Naive thymus-derived CD4-positive, alpha-beta T cell (primary cell): ENCODE measurements around the gene EREG. TPM values are rescaled to one million over a fixed set of nuclear protein-coding genes. Genes with fewer than 3 reads are reported as not detected.

Source experiments
- ATAC-seq: fragments of 150-1000 bp; cut with Tn5 transposase; 2 replicates; pipeline ENCODE4 v1.10.0; 2021; ENCODE audit warnings: mild to moderate bottlenecking, moderate library complexity
- CTCF ChIA-PET: fragments of 350-600 bp; sonication (Branson Sonifier 250); formaldehyde crosslinking; loops from one replicate; lab custom pipeline; 2021; ENCODE audit warnings: antibody characterized with exemption; lab: Charles Lee
- POLR2A ChIA-PET: fragments of 350-600 bp; sonication (Branson Sonifier 250); formaldehyde crosslinking; loops from one replicate; lab custom pipeline; 2021; ENCODE audit warnings: antibody characterized with exemption, inconsistent platforms; lab: Charles Lee
- DNase-seq, 9 donors: peaks; one replicate each; pipeline versions ENCODE4 v3.0.0 to v3.0.0-alpha.2; 2020 to 2022; ENCODE audit warnings: mixed read lengths in 1 of 9
- H3K27ac ChIP-seq: one replicate; pipeline ENCODE4 v1.7.0; 2013; ENCODE audit warnings: mild to moderate bottlenecking, low read depth, low read length, moderate library complexity
- H3K27me3 ChIP-seq, 2 donors: one replicate each; pipeline ENCODE4 v1.7.0; 2013; ENCODE audit warnings: low read length in 2 of 2, mild to moderate bottlenecking in 2 of 2, moderate library complexity in 2 of 2; ENCODE audit not compliant: control insufficient read depth in 2 of 2, insufficient read depth in 2 of 2
- H3K36me3 ChIP-seq, 3 experiments: 1 replicate in 2 of 3; 2 replicates in 1 of 3; pipeline ENCODE4 v1.7.0; 2013; ENCODE audit warnings: low read length in 3 of 3, mild to moderate bottlenecking in 3 of 3, moderate library complexity in 1 of 3; ENCODE audit not compliant: insufficient read depth in 3 of 3, control insufficient read depth in 2 of 3
- H3K4me1 ChIP-seq, 2 donors: one replicate each; pipeline ENCODE4 v1.7.0; 2013; ENCODE audit warnings: low read length in 2 of 2, mild to moderate bottlenecking in 2 of 2, moderate library complexity in 1 of 2; ENCODE audit not compliant: control insufficient read depth in 2 of 2, insufficient read depth in 2 of 2
- H3K4me3 ChIP-seq: 2 replicates; pipeline ENCODE4 v1.7.0; 2013; ENCODE audit warnings: mild to moderate bottlenecking, low read length
- H3K9me3 ChIP-seq, 3 experiments: 1 replicate in 2 of 3; 2 replicates in 1 of 3; pipeline ENCODE4 v1.7.0; 2013; ENCODE audit warnings: low read length in 3 of 3; ENCODE audit not compliant: control insufficient read depth in 2 of 3
- H3K27ac Mint-ChIP-seq, 9 donors: one replicate each; pipeline ENCODE4 v1.8.0; 2020 to 2022; ENCODE audit warnings: mixed read lengths in 9 of 9, mild to moderate bottlenecking in 8 of 9, moderate library complexity in 5 of 9, inconsistent platforms in 2 of 9
- H3K27me3 Mint-ChIP-seq, 5 donors: one replicate each; pipeline ENCODE4 v1.8.0; 2021 to 2022; ENCODE audit warnings: mixed read lengths in 5 of 5, mild to moderate bottlenecking in 1 of 5
- H3K36me3 Mint-ChIP-seq, 5 donors: one replicate each; pipeline ENCODE4 v1.8.0; 2020 to 2022; ENCODE audit warnings: mixed read lengths in 5 of 5, mild to moderate bottlenecking in 3 of 5, inconsistent platforms in 1 of 5
- H3K4me1 Mint-ChIP-seq, 7 donors: one replicate each; pipeline ENCODE4 v1.8.0; 2020 to 2022; ENCODE audit warnings: mixed read lengths in 7 of 7, mild to moderate bottlenecking in 3 of 7, inconsistent platforms in 1 of 7
- H3K4me3 Mint-ChIP-seq, 10 donors: one replicate each; pipeline ENCODE4 v1.8.0; 2020 to 2022; ENCODE audit warnings: mild to moderate bottlenecking in 10 of 10, mixed read lengths in 10 of 10, moderate library complexity in 6 of 10, inconsistent platforms in 2 of 10
- H3K9me3 Mint-ChIP-seq, 11 donors: one replicate each; pipeline ENCODE4 v1.8.0; 2020 to 2022; ENCODE audit warnings: mixed read lengths in 11 of 11, mild to moderate bottlenecking in 4 of 11, inconsistent platforms in 1 of 11, moderate library complexity in 1 of 11
- intact Hi-C, 2 donors: fragments of 100-400 bp; cut with micrococcal nuclease; formaldehyde crosslinking; loops; one replicate each; pipeline ENCODE4 v1.15.1; 2023
- polyA plus RNA-seq, 2 donors: library from polyadenylated mRNA; unstranded; fragments of 300-500 nt; fragmentation: Illumina TruSeq; gene quantifications; one replicate each; pipeline ENCODE4 v1.2.3, GENCODE V29; 2021
- total RNA-seq, 6 experiments: library from RNA in 5 of 6; stranded (reverse) in 5 of 6; gene quantifications; 1 replicate in 5 of 6; 2 replicates in 1 of 6; pipeline ENCODE4 v1.2.3 and lab custom pipeline; 2021 to 2026

The EREG gene
- total and polyA plus RNA-seq, 7 experiments from 2014 or later: 10.3 to 37.7 TPM; not detected in 5

DNA sequence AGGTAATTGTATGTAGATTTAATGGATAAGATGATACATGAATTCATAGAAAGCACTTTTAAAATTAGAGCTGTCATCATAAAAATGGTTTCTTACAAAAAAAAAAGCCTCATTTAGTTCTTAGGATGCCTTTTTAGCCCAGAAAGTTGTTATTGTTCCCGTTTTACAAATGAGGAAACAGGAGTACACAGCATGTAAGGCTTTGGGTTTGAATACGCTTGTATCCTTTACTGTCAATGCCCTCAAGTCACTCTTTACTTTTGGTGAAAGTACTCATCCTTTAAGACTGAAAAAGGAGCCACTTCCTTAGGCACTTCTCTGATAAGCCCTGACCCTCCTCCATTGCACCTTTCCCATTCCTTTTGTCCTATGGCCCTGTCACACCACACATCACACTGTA, 4.9 kb downstream of the EREG start:
- DNase-seq (no peak), ATAC-seq (no peak)
- H3K27me3 ChIP-seq: peaks cover 0 to 11% of the 10 kb centered on the region in 2 donors
- no peaks in the 10 kb centered on the region for H3K9me3 ChIP-seq
- Mint-ChIP-seq H3K9me3 (no peaks in the 10 kb centered on the region), H3K36me3 (no peaks in the 10 kb centered on the region), H3K4me1 (peaks cover 1 to 8% (median 6%) of the 10 kb centered on the region in 7 donors), H3K4me3 (no peak overlapping the region), H3K27me3 (peaks cover 25 to 54% (median 35%) of the 10 kb centered on the region in 5 donors), H3K27ac (no peak overlapping the region)
- no peak overlapping the region for H3K27ac ChIP-seq
- H3K4me3 ChIP-seq: no peak overlapping the region
- no peaks in the 10 kb centered on the region for H3K36me3 ChIP-seq
- peaks cover 0 to 5% of the 10 kb centered on the region in 2 donors for H3K4me1 ChIP-seq
- CTCF ChIA-PET: interaction anchor here (1.1 to 1.6 kb wide), 2 partner anchors 29 to 305 kb away, joined by 3 to 7 read pairs; no protein-coding TSS in a partner anchor
- POLR2A ChIA-PET: no interaction called here
- intact Hi-C loops: no loop called here

- peak in 6 of 9 donors; percentile 12 to 36 (median 22) for DNase-seq
- no peaks in the 10 kb centered on the region for H3K9me3 Mint-ChIP-seq
- H3K27ac ChIP-seq: no peak overlapping the region
- H3K27me3 ChIP-seq: peaks cover 0 to under 1% of the 10 kb centered on the region in 2 donors
- ATAC-seq: peak; percentile 80
- no peaks in the 10 kb centered on the region for H3K36me3 Mint-ChIP-seq
- H3K4me1 Mint-ChIP-seq: no peaks in the 10 kb centered on the region
- no peak overlapping the region for H3K4me3 ChIP-seq
- H3K4me3 Mint-ChIP-seq: no peak overlapping the region
- POLR2A ChIA-PET: no interaction called here
- peaks cover 20 to 43% (median 24%) of the 10 kb centered on the region in 5 donors for H3K27me3 Mint-ChIP-seq
- H3K36me3 ChIP-seq: no peaks in the 10 kb centered on the region
- CTCF ChIA-PET: interaction anchor here (1.1 to 1.6 kb wide), 3 partner anchors 9 to 304 kb away, joined by 3 to 7 read pairs (median 3); no protein-coding TSS in a partner anchor
- H3K27ac Mint-ChIP-seq: no peak overlapping the region
- intact Hi-C loops: loop anchor here (1.0 kb wide), 3 partner anchors 161 to 304 kb away; no protein-coding TSS in a partner anchor
- no peaks in the 10 kb centered on the region for H3K4me1 ChIP-seq
- no peaks in the 10 kb centered on the region for H3K9me3 ChIP-seq
Observed at GRCh38 chr4:74370912-74371311, 6.0 kb downstream of the EREG start.

- Histone ChIP-seq H3K27ac (no peak overlapping the region), H3K9me3 (no peaks in the 10 kb centered on the region), H3K4me3 (no peak overlapping the region), H3K36me3 (no peaks in the 10 kb centered on the region), H3K27me3 (no peaks in the 10 kb centered on the region), H3K4me1 (no peaks in the 10 kb centered on the region)
- intact Hi-C loops: no loop called here
- ATAC-seq (peak; percentile 22), DNase-seq (no peak)
- no peak overlapping the region for H3K4me3 Mint-ChIP-seq
- no peaks in the 10 kb centered on the region for H3K36me3 Mint-ChIP-seq
- CTCF ChIA-PET: interaction anchor here (1.5 kb wide), 1 partner anchor 300 kb away, joined by 5 read pairs; no protein-coding TSS in a partner anchor
- H3K27ac Mint-ChIP-seq: no peak overlapping the region
- no peaks in the 10 kb centered on the region for H3K4me1 Mint-ChIP-seq
- no peaks in the 10 kb centered on the region for H3K9me3 Mint-ChIP-seq
- POLR2A ChIA-PET: no interaction called here
- peaks cover 0 to 22% (median 16%) of the 10 kb centered on the region in 5 donors for H3K27me3 Mint-ChIP-seq
Observed at GRCh38 chr4:74374128-74374527, 9.2 kb downstream of the EREG start.

DNA sequence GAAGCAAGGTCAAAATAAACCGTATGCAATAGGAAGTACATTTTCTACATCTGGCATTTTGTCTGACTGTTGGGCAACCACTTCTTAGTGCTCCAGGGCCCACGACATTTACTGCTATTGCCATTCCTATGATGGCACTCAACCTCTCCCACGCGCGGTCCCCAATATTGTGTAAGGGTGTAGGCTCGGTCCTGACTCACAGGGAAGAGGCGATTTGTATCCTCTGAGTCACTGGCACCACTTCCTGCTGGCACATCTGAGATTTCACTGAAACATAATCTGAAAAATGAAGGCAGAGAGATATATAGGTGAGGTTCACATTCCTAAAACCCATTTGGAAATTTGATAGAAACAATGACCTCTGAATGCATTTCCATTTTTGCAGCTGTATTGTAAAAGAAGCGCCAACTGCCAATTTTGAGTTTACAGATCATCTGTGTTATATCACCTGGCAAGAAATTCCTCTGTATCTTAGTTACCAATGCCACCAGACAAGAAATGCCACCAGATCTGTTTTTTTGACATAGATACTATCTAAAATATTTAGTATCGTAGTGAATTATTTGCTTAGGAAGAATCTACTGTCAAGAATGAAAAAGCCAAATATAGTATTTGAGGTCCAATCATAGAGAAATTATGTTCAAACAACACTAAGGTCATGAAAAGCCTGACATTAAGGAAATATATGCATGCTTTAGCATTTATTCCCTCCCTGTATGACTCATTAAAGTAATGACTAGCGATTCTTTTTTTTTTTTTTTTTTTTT, 9.8 kb downstream of the EREG start:
- POLR2A ChIA-PET: no interaction called here

DNA sequence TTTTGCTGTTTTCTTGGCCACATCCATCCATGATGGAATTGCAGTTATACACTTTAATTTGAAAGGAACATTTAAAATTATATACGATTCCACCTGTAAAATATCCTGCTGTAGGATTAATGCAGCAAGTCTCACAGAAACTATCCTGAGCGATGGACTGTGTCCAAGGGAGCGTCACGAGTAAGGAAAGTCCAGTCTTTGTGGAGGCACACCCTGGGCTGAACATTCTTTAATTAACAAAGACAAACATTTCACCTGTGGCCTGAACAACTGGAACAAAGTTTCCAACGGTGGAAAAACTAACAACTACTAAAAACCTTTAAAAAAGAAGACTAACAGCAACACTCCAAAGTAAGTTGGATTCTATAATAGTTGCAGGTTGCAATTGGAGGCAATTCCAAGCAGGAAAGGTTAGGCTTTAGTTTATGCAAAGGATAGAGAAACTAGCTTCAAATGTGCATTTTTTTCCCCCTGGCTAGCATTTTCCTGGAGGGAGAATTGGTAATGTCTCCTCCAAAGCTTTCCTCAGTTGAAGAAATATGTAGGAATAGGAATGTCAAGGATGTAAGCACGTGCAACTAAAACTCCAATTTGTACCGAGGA, 11.0 kb downstream of the EREG start:
- Histone ChIP-seq H3K27me3 (no peaks in the 10 kb centered on the region), H3K9me3 (no peaks in the 10 kb centered on the region), H3K36me3 (no peaks in the 10 kb centered on the region), H3K27ac (no peak overlapping the region), H3K4me1 (no peaks in the 10 kb centered on the region), H3K4me3 (no peak overlapping the region)
- no peak overlapping the region for H3K27ac Mint-ChIP-seq
- H3K27me3 Mint-ChIP-seq: peaks cover 0 to 18% (median 8%) of the 10 kb centered on the region in 5 donors
- no peaks in the 10 kb centered on the region for H3K4me1 Mint-ChIP-seq
- no peak overlapping the region for H3K4me3 Mint-ChIP-seq
- intact Hi-C loops: loop anchor here in 1 of 2 donors (2.0 kb wide), 1 partner anchor 55 kb away; no protein-coding TSS in a partner anchor
- no peaks in the 10 kb centered on the region for H3K36me3 Mint-ChIP-seq
- no peak for ATAC-seq
- no peak for DNase-seq
- no peaks in the 10 kb centered on the region for H3K9me3 Mint-ChIP-seq
- ChIA-PET POLR2A (interaction anchor here (0.6 kb wide), 1 partner anchor 235 kb away, joined by 8 read pairs; no protein-coding TSS in a partner anchor), CTCF (interaction anchor here (0.6 to 4.4 kb wide), 7 partner anchors 145 to 299 kb away, joined by 3 to 46 read pairs (median 6); no protein-coding TSS in a partner anchor)

More for the DNA sequence above, 9.8 kb downstream of the EREG start:
- H3K9me3 Mint-ChIP-seq: no peaks in the 10 kb centered on the region
- H3K4me1 ChIP-seq: no peaks in the 10 kb centered on the region
- H3K27ac Mint-ChIP-seq: no peak overlapping the region
- H3K4me1 Mint-ChIP-seq: no peaks in the 10 kb centered on the region
- no peaks in the 10 kb centered on the region for H3K36me3 Mint-ChIP-seq
- DNase-seq (peak in 1 of 9 donors; percentile 8), ATAC-seq (peak; percentile 70)
- H3K27me3 ChIP-seq: no peaks in the 10 kb centered on the region
- H3K4me3 ChIP-seq: no peak overlapping the region
- CTCF ChIA-PET: interaction anchor here (0.6 kb wide), 2 partner anchors 147 to 171 kb away, joined by 3 to 6 read pairs; no protein-coding TSS in a partner anchor
- H3K9me3 ChIP-seq: no peaks in the 10 kb centered on the region
- H3K27me3 Mint-ChIP-seq: peaks cover 0 to 18% (median 12%) of the 10 kb centered on the region in 5 donors
- no peak overlapping the region for H3K4me3 Mint-ChIP-seq
- intact Hi-C loops: no loop called here
- no peak overlapping the region for H3K27ac ChIP-seq
- no peaks in the 10 kb centered on the region for H3K36me3 ChIP-seq

- Histone ChIP-seq H3K4me1 (no peaks in the 10 kb centered on the region), H3K36me3 (no peaks in the 10 kb centered on the region), H3K27ac (no peak overlapping the region), H3K4me3 (no peak overlapping the region), H3K27me3 (no peaks in the 10 kb centered on the region), H3K9me3 (no peaks in the 10 kb centered on the region)
- H3K4me3 Mint-ChIP-seq: no peak overlapping the region
- H3K4me1 Mint-ChIP-seq: no peaks in the 10 kb centered on the region
- H3K9me3 Mint-ChIP-seq: no peaks in the 10 kb centered on the region
- DNase-seq: peak in 7 of 9 donors; percentile 25 to 60 (median 48)
- intact Hi-C loops: loop anchor here (1.0 to 2.0 kb wide), 7 partner anchors 21 to 298 kb away; partner anchors contain the start of gene AREG (in 1 of the 2)
- peak; percentile 73 for ATAC-seq
- ChIA-PET CTCF (interaction anchor here (0.6 to 4.4 kb wide), 21 partner anchors 8 to 298 kb away, joined by 3 to 46 read pairs (median 5); partner anchors contain the start of gene AREG), POLR2A (no interaction called here)
- H3K27ac Mint-ChIP-seq: no peak overlapping the region
- no peaks in the 10 kb centered on the region for H3K36me3 Mint-ChIP-seq
- peaks cover 0 to 16% (median 8%) of the 10 kb centered on the region in 5 donors for H3K27me3 Mint-ChIP-seq
Observed at GRCh38 chr4:74376888-74377483, 12.0 kb downstream of the EREG start.
